ENCODE data around the gene KCNH2. TPM values are rescaled to one million over a fixed set of nuclear protein-coding genes. Genes with fewer than 3 reads are reported as not detected.

KCNH2 gene
- polyA plus RNA-seq, 1 experiment: 0.06 TPM

DNA sequence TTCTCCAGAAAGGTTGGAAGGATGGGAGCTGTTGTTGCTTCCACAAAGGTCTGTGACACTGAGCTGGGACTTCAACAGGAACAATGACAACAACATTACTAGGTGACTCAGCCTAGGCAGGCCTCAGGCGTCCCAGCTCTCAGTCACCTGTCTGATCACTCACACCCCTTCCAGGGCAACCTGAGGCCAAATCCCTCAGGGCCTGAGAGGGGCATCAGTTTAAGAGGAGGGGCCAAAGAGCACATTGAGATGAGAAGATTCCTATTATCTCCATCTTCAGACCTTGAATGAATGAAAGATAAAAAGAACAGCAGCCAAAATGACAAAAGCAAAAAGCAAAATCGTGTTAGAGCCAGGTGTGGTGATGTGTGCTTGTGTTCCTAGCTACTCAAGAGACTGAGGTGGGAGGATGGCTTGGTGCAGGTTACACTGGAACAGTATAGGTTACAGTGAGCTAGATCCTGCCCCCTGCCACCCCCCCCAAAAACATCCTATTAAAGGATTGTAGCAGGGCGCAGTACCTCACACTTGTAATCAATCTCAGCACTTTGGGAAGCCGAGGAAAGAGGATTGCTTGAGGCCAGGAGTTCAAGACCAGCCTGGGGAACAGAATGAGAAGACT, 46.4 kb upstream of the KCNH2 start, which contains the start of gene ATG9B:
Gene ATG9B, minus strand, starts transcription at position 60 of the 622 bp plus-strand sequence. CDS start 71 bp downstream, outside the sequence.
- ChIA-PET CTCF (interaction anchor here (0.9 kb wide), 2 partner anchors 12 to 16 kb away, joined by 3 read pairs; no protein-coding TSS in a partner anchor), POLR2A (interaction anchor here (0.5 kb wide), 1 partner anchor 267 kb away, joined by 3 read pairs; no protein-coding TSS in a partner anchor)

DNA sequence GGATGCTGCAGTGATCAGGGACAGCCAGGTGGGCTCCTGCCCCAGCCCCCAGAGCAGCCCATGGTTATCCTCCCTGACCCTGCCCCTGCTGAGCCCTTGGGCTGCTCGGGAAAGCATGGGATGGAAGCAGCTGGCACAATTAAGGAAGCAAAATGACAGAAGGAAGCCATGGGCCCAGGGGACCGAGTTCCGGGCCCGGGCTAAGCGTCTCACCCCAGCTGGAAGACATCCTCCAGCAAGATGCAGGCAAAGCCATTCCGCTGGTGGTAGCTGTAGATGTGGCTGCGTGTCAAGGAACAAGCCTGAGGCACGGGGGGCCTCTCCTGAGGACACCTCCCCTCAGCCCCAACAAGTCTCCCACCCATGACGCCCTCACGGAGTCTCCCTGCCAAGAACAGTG, 45.1 kb upstream of the KCNH2 start:
- TF ChIP-seq, protein P1, sequence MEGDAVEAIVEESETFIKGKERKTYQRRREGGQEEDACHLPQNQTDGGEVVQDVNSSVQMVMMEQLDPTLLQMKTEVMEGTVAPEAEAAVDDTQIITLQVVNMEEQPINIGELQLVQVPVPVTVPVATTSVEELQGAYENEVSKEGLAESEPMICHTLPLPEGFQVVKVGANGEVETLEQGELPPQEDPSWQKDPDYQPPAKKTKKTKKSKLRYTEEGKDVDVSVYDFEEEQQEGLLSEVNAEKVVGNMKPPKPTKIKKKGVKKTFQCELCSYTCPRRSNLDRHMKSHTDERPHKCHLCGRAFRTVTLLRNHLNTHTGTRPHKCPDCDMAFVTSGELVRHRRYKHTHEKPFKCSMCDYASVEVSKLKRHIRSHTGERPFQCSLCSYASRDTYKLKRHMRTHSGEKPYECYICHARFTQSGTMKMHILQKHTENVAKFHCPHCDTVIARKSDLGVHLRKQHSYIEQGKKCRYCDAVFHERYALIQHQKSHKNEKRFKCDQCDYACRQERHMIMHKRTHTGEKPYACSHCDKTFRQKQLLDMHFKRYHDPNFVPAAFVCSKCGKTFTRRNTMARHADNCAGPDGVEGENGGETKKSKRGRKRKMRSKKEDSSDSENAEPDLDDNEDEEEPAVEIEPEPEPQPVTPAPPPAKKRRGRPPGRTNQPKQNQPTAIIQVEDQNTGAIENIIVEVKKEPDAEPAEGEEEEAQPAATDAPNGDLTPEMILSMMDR (IDR thresholded peaks at IDR 0.05; ENCODE audit: insufficient read depth, low read depth, low read length): no peak
- POLR2A ChIA-PET: no interaction called here
- Histone ChIP-seq H3K27me3 (ENCODE audit: control insufficient read depth, insufficient read depth, low read length) (peaks cover 24% of the 10 kb centered on the region), H3K4me3 (ENCODE audit: low read depth, low read length) (no peak overlapping the region), H3K36me3 (ENCODE audit: control insufficient read depth, insufficient read depth, low read length) (no peaks in the 10 kb centered on the region)
- CTCF ChIA-PET: interaction anchor here (6.7 kb wide), 1 partner anchor 14 kb away, joined by 58 read pairs; no protein-coding TSS in a partner anchor
- no peak for DNase-seq (ENCODE audit: low read depth)

More for the DNA sequence above, 46.4 kb upstream of the KCNH2 start, which contains the start of gene ATG9B:
- DNase-seq (ENCODE audit: low read depth): no peak
- Histone ChIP-seq H3K4me3 (ENCODE audit: low read depth, low read length) (no peak within 1 kb of the TSS), H3K36me3 (ENCODE audit: control insufficient read depth, insufficient read depth, low read length) (no peaks in the 10 kb centered on the region), H3K27me3 (ENCODE audit: control insufficient read depth, insufficient read depth, low read length) (peaks cover 13% of the 10 kb centered on the region)
- TF ChIP-seq, protein P1 (IDR thresholded peaks at IDR 0.05; ENCODE audit: insufficient read depth, low read depth, low read length): no peak

DNA sequence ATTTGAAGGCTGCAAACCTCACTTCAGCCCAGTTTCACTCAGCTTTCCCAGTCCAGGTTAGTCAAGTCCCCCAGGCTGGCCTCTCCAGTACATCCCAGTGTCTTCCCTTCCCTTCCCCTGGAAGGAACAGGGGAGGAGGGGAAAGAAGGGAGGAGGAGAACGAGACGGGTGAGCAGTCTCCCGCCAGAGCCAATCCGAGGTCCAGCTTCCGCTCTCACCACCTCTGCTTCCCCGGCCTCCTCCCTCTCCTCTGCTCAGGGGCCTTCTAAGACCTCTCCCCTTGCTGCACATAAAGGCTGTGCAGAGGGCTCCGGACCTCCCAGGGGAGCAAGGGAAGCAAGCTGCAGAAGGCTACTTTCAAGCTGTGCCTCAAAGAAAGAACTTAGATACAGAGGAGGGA, 42.1 kb upstream of the KCNH2 start:
- CTCF ChIA-PET: interaction anchor here (1.0 to 6.7 kb wide), 9 partner anchors 8 to 132 kb away, joined by 3 to 58 read pairs (median 15); partner anchors contain the start of gene ABCB8
- POLR2A ChIA-PET: no interaction called here
- peaks cover 29% of the 10 kb centered on the region for H3K27me3 ChIP-seq (ENCODE audit: control insufficient read depth, insufficient read depth, low read length)
- no peak for DNase-seq (ENCODE audit: low read depth)
- H3K4me3 ChIP-seq (ENCODE audit: low read depth, low read length): no peak overlapping the region
- TF ChIP-seq, protein P1 (IDR thresholded peaks at IDR 0.05; ENCODE audit: insufficient read depth, low read depth, low read length): no peak
- no peaks in the 10 kb centered on the region for H3K36me3 ChIP-seq (ENCODE audit: control insufficient read depth, insufficient read depth, low read length)

DNA sequence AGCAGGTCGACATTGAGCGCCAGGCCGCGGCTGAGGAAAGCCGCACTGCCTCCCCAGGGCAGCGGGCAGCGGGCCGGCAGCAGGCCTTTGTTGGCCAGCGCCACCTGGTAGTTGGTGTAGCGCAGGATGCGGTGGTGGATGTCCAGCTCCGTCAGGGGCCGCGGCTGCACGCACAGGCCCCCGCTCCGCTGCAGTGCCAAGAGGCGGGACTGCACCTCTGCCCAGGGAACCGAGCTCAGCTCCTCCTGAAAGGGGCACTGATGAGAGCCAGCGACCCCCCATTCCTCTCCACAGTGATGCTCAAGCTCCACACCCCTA, 41.0 kb upstream of the KCNH2 start:
- H3K4me3 ChIP-seq (ENCODE audit: low read depth, low read length): 0 out of 2 replicates have a peak overlapping the region, but pooled peaks have one; percentile 4
- H3K36me3 ChIP-seq (ENCODE audit: control insufficient read depth, insufficient read depth, low read length): no peaks in the 10 kb centered on the region
- TF ChIP-seq, protein P1 (IDR thresholded peaks at IDR 0.05; ENCODE audit: insufficient read depth, low read depth, low read length): 0 out of 2 replicates have a peak, but pooled peaks have one; percentile 2
- DNase-seq (ENCODE audit: low read depth): no peak
- ChIA-PET POLR2A (no interaction called here), CTCF (interaction anchor here (0.9 to 6.7 kb wide), 25 partner anchors 9 to 100 kb away, joined by 3 to 58 read pairs (median 5); partner anchors contain the start of genes ABCB8, AGAP3 and TMUB1)
- peaks cover 29% of the 10 kb centered on the region for H3K27me3 ChIP-seq (ENCODE audit: control insufficient read depth, insufficient read depth, low read length)

DNA sequence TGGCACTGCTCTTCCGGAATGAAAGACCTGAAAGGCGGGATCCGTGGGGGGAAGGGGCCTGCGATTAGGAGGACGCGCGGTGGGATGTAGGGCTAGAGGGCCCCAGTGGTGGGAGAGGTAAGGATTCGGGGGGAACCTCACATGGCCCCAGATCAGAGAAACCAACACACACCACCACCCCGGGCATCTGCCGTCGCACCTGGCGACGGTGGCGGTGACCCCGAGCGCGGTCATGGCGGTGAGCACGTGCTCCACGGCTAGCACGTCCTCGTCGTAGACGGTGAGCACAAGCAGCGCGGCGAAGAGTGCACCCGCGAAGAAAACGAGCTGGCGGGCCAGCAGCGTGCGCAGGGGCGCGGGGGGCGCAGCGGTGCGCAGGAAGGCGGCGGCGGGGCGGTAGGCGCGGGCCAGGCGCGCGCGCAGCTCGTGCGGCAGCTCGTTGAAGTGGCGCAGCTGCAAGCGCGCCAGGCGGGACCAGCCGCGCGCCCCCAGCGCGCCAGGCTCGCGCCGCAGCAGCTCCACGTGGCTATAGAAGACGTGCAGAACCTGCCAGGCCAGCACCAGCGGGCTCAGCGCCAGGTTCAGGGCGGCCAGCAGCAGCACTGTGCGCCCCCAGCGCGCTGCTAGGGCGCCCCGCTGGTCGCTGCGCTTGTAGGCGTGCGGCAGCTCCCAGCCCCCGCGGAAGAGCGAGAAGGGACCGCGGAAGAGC, 40.5 kb upstream of the KCNH2 start:
- Histone ChIP-seq H3K36me3 (ENCODE audit: control insufficient read depth, insufficient read depth, low read length) (no peaks in the 10 kb centered on the region), H3K27me3 (ENCODE audit: control insufficient read depth, insufficient read depth, low read length) (peaks cover 29% of the 10 kb centered on the region), H3K4me3 (ENCODE audit: low read depth, low read length) (peak overlapping the region; percentile 14)
- CTCF ChIA-PET: interaction anchor here (0.6 to 6.7 kb wide), 31 partner anchors 9 to 559 kb away, joined by 3 to 58 read pairs (median 5); partner anchors contain the start of genes ABCB8, AGAP3 and TMUB1
- POLR2A ChIA-PET: no interaction called here
- TF ChIP-seq, protein P1 (IDR thresholded peaks at IDR 0.05; ENCODE audit: insufficient read depth, low read depth, low read length): no peak
- DNase-seq (ENCODE audit: low read depth): no peak

Measured in BJ (cell line).